Measurements from ENCODE around the gene PIN4.

GRCh38 chrX:72158773-72159172 is 22.8 kb upstream of the PIN4 start:
- no peak for TF ChIP-seq CTCF (IDR thresholded peaks at IDR 0.05; ENCODE audit: extremely low read depth in 1 of 2, insufficient read depth in 1 of 2, low read depth in 1 of 2, low read length in 2 of 2)
- TF ChIP-seq POLR2A (IDR thresholded peaks at IDR 0.05; ENCODE audit: low read depth, low read length) = no peak
- TF ChIP-seq JUN (IDR thresholded peaks at IDR 0.05; ENCODE audit: borderline replicate concordance, insufficient read depth, insufficient read length, low read depth) = no peak

All from endothelial cell of umbilical vein (primary cell).